Stimulated activated CD8-positive, alpha-beta memory T cell treated with anti-CD3 and anti-CD28 coated beads, Interleukin-4, amount 100 ng/mL, for 4 hours (primary cell): ENCODE results near the gene SLC24A4.

Experiments used
- DNase-seq, 2 donors: peaks; one replicate each; pipeline ENCODE4 v3.0.0-alpha.2; 2020; ENCODE audit warnings: low read depth in 2 of 2, low spot score in 1 of 2

SLC24A4 gene

DNA sequence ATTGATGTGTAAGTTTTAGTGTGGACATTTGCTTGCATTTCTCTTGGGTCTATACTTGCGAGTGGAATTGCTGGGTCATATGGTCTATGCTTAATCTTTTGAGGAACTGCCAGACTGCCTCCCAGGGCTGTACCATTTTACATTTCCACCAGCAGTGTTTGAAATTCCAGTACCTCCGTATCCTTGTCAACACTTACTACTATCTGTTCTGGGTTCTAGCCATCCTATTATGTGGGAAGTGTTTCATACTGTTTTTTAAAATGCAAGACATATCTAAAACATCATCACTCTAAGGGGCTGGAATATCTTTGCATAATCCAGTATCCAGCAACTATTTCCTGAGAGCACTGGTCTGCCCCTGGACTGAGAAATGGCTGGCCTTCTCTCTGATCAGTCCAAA is 110.4 kb downstream of the SLC24A4 start:
- no peak for DNase-seq

DNA sequence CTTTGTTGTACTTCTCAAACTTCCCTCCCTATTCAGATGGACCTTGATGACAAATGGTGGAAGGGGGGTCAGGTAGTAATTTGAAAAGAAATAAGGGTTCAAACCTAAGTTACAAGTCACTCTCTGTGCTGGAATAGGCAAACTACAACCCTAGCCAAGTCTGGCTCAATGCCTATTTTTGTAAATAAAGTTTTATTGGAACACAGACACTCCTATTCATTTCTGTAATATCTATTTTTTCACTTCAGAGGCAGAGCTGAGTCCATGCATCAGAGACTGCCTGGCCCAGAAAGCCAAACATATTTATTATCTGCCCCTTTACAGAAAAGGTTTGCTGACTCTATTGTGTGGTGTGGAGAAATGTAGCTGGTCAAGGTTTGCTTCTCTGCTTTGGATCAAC is 112.2 kb downstream of the SLC24A4 start:
- DNase-seq: no peak

DNA sequence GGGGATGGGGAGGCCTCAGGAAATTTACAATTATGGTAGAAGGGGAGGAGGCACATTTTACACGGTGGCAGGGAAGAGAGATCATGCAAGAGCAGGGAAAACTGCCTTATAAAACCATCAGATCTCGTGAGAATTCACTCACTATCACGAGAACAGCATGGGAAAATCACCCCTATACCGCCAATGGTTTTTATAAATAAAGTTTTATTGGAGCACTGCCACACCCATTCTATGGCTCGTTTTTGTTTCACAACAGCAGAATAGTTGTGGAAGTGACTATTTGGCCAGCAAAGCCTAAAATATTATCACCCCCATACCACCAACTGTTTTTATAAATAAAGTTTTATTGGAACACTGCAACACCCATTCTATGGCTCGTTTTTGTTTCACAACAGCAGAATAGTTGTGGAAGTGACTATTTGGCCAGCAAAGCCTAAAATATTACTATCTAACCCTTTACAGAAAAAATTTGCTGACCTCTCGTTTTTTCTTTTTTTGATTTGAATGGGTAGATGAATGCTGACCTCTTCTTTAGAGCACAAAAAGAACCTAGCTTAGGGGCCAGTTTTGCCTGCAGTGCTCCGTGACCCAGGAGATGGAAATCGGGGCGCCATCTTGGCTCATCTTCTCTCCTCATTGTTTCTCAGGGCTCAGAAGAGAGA is 113.3 kb downstream of the SLC24A4 start:
- no peak for DNase-seq

DNA sequence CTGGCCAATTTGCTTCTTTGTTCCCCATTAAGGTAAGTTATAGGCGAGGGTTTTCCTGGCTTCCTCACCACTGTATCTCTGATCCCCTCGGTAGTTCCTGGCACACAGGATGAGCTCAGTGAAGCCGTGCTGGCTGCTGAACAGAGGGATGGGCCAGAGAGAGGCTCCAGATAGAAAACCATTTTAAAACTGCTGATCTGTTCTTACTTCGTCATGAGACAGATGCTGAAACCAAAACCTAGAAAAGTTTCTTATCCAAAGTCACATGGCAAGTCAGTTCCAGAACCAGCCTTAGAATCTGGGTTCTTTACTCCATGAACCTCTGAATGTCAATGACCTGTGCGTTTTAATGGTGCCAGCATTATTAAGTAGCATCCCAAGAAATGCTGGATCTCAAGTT is 114.3 kb downstream of the SLC24A4 start:
- no peak for DNase-seq

DNA sequence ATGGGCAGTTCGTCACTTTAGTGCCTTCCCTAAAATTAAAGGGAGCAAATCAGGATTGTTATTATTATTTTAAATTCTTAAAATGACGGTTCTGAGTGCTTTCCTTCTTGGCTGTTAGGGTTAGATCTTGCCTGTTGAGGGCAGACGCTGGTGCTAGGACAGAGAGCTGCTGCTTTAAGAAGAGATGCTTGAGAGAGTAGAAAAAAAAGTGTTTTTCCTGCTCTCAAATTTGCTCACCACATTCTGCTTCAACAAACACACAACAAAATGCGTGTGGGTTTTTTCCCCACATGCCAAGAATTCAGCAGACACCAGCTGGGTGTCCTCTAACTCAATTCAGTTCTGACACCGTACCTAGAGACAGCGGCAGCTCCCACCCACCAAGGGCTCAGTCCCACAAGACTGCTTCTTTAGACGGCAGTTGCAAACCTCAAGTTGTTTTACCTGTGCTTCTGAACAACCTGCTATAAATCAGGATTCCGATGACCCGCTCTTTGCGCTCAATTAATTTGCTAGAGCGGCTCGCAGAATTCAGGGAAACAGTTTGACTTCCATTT is 114.8 kb downstream of the SLC24A4 start:
- DNase-seq: no peak

DNA sequence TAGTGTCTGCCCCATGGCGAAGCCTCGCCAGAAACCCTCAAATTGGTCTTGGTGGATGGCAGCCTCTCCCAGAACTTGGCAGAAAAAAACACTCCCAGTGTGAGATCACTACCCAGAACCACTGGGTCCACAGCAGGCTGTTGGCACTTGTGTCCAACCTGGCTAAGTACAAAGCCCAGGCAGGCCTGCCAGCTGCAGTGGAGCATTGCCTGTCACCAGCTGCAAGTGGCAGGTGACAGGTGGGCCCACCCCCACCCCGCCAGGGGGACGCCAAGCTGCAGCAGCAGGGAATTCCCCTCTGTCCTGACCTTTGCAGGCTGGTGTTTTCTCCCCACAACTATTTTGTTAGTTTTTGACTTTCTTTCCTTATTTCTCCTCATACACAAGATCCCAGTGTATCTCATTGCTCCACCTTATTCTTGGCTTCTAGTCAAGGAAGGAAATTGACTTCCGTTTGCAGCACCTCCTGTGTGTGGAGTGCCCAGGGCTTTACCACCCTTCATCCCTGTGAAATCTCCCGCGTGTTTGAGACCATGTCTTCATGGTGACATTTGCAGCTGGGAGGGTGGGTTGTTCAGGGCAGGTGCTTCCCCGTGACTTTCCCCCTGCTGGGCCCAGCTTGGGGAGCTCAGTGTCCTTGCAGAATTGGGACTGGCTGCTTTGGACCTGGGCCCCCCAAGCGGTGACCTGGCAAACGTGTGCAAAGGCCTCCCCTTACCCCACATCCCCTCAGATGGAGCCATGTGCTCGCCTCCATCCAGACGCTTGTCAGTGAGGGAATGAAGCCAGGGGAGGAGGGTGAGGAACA is 116.8 kb downstream of the SLC24A4 start:
- no peak for DNase-seq

DNA sequence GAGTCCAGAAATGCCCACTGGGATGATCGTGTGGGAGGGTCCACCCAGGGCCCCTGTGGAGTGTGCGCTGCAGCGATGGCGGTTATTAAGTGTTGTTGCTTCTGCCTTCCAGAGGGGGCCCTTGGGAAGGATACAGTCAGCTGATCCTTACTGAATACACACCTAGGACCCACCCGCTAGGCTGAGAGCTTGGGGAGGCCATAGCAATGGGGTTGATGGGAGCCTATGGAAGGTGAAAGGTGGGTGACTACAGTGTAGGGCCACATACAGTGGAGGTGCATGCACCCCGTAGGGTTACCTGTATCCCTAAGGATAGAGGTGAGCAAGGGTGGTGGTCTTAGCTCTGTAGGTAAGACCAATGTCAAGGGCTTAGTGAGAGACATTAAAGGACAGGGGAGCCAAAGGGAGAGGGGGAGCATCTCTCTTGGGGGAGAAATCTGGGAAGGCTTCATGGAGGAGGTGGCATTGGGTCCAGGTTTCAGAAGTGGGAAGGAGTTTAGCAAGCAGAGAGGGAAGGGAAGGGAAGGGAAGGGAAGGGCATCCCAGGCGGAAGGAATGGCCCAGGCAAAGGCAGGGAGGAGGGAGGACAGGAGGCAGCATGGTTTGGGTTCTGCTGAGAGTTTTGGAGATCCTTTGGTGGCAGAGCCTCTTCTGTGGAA is 117.5 kb downstream of the SLC24A4 start:
- no peak for DNase-seq

DNA sequence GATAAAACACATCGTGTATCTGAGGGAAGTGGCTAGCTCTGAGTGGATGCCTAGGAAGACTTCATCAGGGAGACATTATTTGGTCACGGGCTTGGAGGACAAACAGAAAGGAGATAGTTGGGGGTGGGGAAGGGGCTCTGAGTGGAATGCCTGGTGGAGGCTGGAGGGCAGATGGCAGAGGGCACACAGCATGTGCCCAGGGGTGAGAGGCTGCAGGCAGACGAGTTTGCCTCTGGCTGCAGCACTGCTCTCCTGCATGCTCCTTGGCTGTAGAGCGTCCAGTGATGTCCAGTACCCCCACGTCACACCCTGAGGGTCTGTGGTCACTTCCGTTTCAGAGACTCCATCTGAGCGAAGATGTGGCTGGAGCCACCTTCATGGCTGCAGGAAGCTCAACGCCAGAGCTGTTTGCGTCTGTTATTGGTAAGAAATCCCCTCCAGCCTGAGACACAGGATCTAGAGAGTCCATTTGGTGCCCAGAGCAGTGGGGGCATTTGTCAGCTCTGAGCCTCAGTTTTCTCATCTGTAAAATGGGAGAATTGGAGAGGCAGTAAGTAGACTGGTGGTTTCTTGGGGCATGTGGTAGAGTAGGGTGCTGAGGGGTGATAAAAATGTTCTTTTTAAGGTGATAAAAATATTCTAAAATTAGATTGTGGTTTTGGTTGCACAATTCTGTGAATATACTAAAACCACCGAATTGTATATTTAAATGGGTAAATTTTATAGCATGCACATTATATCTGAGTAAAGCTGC is 119.0 kb downstream of the SLC24A4 start:
- DNase-seq: no peak

DNA sequence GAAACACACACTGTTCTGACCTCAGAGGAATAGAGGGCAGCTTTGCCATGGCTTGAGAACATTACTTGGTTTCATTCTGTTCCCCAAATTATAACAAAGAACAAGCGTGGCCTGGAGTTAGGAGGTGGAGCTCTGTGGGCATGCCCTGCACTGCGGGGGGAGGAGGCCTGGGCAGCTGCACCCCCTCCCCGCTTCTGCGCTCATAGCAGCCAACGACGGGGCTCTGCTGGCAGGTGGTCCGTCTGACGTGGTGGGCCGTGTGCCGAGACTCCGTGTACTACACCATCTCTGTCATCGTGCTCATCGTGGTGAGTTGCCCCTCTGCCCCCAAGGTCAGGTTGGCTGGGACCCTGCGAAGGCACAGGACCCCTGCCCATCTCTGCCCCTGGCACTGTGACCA is 120.2 kb downstream of the SLC24A4 start:
- DNase-seq: no peak

DNA sequence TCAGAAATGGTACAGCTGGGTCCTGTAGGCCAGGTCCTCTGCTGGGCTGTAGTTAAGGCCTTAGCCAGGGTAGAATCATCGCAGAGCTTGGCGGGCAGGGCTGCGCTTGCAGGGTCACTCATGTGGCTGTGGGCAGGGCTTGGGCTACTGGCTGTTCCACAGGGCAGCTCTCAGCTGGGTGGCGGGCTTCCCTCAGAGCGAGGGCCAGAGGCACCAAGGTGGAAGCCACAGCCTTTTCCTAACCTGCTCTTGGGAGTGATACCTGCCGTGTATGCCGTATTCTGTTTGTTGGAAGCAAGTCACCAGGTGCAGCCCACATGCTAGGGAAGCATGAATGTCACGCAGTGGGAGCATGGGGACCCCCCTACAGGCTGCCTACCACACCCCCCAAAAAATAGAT is 120.8 kb downstream of the SLC24A4 start:
- no peak for DNase-seq

DNA sequence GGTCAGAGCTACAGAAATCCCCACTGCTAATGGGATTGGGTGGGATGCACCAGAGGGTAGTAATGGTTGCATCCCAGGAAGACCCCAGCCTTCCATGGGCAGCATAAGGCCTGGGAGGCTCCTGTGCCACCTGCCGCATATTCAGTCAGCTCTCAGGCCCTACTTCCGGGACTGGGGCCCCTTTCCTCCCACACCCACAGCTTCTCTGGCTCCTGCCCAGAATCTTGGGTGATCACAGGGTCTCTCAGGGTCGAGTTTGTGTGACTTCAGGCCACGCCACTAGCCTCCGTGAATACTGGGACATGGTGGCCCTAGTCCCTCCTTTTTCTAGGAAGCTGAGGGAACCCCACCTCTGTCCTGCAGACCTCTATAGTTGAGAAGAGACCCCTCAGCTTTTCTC is 123.8 kb downstream of the SLC24A4 start:
- no peak for DNase-seq

DNA sequence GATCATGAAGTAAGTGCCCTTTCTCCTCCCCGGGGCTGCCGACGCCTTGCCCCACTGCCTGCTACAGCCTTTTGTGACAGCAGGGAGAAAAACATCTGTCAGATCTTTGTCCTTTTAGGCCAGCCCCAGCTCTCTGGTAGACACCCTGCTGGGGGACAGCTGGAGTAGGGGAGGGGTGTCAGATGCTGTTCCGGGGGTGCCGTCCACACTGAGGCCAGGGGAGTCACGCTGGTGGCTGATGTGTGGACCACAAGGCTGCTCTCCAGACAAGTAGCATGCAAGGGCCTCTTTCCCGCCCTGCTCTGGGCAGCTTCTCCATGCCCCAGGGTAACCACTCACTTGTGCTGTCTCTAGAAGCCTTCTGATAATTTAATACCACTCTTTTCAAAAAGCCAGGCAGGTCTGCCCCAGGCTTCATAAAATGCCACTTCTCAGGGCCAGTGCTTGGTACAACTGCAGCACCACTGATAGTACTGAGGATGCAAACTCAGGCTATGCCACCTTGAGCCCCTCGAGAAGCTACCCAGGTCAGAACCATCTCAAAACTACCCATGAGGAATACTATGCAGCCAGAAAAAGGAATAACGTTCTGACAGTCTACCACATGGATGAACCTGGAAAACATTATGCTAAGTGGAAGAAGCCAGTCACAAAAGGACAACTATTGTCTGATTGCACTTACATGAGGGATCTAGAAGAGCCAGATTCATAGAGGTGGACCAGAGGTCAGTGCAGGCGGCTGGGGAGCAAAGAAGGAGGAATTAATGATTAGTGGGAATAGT is 124.6 kb downstream of the SLC24A4 start:
- DNase-seq: no peak

DNA sequence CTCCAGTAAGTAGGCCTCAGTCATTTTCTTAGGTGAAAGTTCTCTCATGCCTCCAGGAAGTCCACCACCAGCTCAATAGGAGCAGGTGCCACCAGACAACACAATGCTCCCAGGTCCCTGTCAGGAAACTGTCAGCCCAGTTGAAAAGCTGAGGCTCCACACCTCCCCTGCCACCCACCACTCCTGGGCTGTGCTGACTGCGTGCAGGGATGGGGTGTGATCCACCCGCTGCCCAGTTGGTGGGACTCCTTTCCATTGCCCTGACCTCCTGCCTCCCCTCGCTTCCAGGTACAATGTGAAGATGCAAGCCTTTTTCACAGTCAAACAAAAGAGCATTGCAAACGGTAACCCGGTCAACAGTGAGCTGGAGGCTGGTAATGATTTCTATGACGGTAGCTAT is 125.8 kb downstream of the SLC24A4 start:
- no peak for DNase-seq

DNA sequence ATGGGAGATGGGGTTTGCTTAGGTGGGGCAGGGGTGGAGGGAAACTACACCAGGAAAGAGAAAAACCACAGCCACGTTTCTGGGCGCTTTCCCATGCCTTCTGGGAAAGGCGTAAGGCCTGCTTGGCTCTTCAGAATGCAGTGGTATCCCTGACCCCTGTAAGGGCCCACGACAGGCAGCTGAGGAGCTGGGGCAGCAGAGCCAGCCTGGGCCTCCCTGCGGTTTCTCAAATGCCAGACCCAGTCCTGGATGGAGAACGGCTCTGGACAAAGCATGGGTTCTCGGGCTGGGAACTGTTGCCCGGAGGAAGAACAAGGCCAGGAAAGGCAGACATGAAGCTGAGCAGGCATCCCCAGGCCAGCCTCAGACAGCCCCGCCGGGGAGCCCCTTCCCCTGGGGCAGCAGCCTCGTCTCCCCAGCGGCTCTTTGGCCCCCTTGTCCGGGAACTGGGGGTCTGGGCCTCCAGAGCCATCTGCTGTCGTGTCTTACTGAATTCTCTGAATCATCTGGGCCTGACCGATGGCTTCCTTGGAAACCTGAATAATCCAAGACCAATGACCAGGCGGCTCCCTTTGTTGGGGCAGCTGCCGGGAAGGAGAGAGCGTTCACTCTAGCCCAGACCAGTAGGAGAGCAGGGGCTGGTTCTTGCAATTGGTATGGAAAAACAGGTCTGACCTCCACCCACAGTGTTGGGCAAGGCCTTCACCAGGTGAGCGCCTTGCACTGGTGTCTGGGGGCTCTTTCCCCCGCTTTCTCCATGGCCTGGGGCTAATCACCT is 126.6 kb downstream of the SLC24A4 start:
- no peak for DNase-seq

DNA sequence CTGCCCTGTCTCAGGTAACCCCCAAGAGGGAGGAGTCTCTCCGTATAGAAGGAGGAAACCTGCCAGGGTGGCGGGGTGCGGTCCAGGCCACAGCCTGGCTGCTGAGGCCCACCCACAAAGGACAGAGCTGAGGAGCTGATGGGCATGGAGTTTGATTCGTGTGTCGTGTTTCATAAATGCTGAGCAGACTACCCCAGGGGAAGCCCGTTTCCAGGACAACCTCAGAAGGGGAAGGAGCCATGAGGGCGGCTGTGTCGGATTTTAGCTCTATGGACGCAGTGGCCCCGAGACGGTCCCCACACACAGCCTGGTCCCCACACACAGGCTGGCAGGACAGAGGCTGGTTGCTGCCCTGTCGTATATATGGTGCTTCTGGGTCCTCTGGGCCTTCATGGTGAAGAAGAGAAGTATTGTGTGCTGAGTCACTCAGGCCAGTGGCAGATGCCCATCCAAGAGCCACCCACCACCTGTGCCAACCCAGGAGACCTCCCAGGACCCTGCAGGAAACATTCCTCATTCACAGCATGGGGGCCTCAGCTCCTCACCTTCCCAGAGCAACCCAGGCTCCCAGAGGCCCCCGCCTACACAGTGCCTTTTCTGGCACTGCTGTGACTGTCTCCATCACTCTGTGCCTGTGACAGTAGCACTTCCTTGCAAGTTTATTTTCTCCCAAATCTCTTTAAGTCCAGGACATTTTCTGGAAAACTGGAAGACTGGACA is 127.5 kb downstream of the SLC24A4 start:
- no peak for DNase-seq

DNA sequence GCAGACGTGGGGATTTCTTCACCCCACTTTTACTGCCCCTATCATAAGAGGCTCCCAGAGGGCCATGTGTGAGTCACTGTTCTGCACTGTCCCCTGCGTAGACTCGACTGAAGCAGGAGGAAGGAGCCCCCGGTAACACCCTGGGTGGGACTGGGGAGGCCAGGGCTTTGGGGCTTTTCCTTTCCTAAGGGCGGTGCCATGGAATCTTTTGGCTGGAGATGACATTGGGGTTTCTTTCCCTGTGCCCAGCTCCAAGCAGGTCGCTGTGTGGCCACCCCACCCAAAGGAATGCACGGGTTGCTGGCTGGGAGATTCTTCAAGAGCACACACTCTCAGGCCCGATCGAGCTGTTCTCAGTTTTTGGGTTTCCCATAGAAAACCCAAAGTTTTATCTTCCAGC is 128.3 kb downstream of the SLC24A4 start:
- no peak for DNase-seq

DNA sequence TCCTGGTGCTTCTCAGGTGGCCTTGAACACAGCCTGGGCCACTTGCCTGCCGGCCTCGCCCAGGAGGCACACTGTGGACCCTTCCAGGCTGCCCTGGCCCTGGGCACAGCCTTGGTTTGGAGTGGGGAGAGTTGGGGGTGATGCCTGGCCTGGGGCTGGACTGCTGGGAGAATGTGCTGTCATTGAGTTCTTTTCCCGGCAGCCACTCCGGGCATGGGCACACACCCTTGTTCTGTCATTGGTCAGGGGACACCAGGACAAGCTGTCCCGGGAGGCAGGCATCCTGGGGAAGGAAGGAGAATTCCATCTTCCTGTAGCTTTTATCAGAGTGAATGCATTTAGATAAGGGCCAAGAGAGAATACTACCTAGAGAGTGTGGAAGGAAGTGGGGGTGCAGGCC is 128.8 kb downstream of the SLC24A4 start:
- no peak for DNase-seq

DNA sequence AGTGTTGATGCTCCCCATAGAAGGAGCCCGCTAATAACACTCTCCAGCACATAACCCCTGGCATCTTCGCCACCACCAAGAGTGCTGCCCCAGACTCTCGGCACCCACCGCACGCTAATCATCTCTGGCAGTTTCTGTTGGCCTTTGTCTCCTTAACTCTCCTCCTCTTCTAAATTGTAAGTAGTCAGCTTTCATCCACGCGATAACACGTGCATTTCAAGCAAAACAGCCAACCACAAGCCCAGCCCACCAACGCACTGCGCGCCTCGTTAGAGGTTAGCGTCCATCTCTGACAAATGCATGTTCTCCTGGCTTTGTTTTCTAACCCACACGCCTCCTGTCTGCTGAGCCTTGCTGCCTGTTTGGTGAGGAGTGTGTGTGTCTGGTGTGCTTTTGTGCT is 129.5 kb downstream of the SLC24A4 start:
- no peak for DNase-seq

DNA sequence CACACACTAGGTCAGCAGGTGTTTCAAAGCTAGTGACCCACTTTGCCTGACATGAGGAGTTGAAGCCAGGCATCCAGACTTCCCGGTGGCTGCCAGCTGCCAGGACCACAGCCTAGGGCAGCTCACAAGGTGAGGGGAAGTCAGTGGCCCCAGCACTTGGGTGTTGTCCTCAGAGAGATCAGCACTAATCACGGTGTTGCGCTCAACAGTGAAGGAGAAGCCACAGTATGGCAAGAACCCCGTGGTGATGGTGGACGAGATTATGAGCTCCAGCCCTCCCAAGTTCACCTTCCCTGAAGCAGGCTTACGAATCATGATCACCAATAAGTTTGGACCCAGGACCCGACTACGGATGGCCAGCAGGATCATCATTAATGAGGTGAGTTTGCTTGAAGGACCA is 130.7 kb downstream of the SLC24A4 start:
- no peak for DNase-seq
